Stomach smooth muscle (tissue), 2 donors: ENCODE measurements around the gene PDZD2.
"Not testable (repeated sequence)": the region's sequence is repeated elsewhere in the genome, so short reads cannot be mapped to it uniquely, and the experiment has no call there.

Experiments
- H3K27ac ChIP-seq: one replicate; pipeline ENCODE4 v1.7.0; 2013; ENCODE audit warnings: mild to moderate bottlenecking, low read length, inconsistent platforms
- H3K27me3 ChIP-seq, 2 donors: one replicate each; pipeline ENCODE4 v1.7.0; 2013; ENCODE audit warnings: low read length in 2 of 2; ENCODE audit not compliant: insufficient read depth in 2 of 2, control insufficient read depth in 1 of 2
- H3K36me3 ChIP-seq, 2 donors: one replicate each; pipeline ENCODE4 v1.7.0; 2013; ENCODE audit warnings: low read length in 2 of 2; ENCODE audit not compliant: control insufficient read depth in 2 of 2, insufficient read depth in 2 of 2
- H3K4me1 ChIP-seq: one replicate; pipeline ENCODE4 v1.7.0; 2013; ENCODE audit warnings: low read length; ENCODE audit not compliant: control insufficient read depth, insufficient read depth
- H3K4me3 ChIP-seq, 2 donors: one replicate each; pipeline ENCODE4 v1.7.0; 2013; ENCODE audit warnings: low read length in 2 of 2
- H3K9ac ChIP-seq, 2 donors: one replicate each; pipeline ENCODE4 v1.7.0; 2013; ENCODE audit warnings: low read length in 2 of 2, mild to moderate bottlenecking in 1 of 2
- H3K9me3 ChIP-seq, 2 donors: one replicate each; pipeline ENCODE4 v1.7.0; 2013; ENCODE audit warnings: low read length in 2 of 2; ENCODE audit not compliant: control insufficient read depth in 2 of 2
- donor health status: healthy.
- donor health status: Pancreatic carcinoma.

The PDZD2 gene

DNA sequence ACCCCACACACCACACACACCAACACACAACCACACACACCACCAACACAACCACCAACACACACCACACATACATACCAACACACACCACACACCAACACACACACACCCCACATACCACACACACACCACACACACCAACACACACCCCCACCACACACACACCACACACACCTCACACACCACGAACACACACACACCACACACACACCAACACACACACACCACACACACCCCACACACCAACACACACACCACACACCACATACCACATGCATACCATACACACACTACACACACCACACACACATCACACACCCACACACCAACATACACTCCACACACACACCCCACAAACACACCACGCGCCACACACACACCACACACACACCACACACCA lies 363.8 kb downstream of the PDZD2 start:
- Histone ChIP-seq H3K27ac (no peak overlapping the region), H3K36me3 (peaks cover 0 to 3% of the 10 kb centered on the region in 2 donors), H3K9ac (no peak overlapping the region), H3K4me3 (no peak overlapping the region), H3K27me3 (no peaks in the 10 kb centered on the region), H3K4me1 (no peaks in the 10 kb centered on the region), H3K9me3 (no peaks in the 10 kb centered on the region)

GRCh38 chr5:32003981-32004380 lies 365.1 kb downstream of the PDZD2 start:
- no peak overlapping the region for H3K9ac ChIP-seq
- H3K4me1 ChIP-seq, result no peaks in the 10 kb centered on the region
- H3K36me3 ChIP-seq, result peaks cover 0 to 3% of the 10 kb centered on the region in 2 donors
- H3K9me3 ChIP-seq, result no peaks in the 10 kb centered on the region
- no peak overlapping the region for H3K4me3 ChIP-seq
- H3K27me3 ChIP-seq, result no peaks in the 10 kb centered on the region
- no peak overlapping the region for H3K27ac ChIP-seq

DNA sequence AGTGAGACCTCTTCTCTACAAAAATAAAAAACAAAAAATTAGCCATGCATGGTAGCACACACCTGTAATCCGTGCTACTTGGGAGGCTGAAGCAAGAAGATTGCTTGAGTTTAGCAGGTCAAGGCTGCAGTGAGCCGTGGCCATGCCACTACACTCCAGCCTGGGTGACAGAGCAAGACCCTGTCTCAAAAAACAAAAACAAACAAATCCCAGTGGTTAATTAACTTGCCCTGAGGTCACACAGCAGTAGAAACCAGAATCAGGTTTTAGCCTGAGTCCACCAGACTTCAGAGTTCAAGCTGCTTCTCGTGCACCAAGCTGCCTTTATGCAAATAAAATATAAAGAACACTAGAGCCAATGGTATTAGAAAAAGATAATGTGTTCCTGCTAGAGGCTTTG lies 365.5 kb downstream of the PDZD2 start:
- Histone ChIP-seq H3K9me3 (no peaks in the 10 kb centered on the region), H3K36me3 (peaks cover 0 to 3% of the 10 kb centered on the region in 2 donors), H3K27ac (no peak overlapping the region), H3K27me3 (no peaks in the 10 kb centered on the region), H3K4me3 (no peak overlapping the region), H3K4me1 (no peaks in the 10 kb centered on the region), H3K9ac (no peak overlapping the region)

- no peak overlapping the region for H3K4me3 ChIP-seq
- peaks cover 0 to 2% of the 10 kb centered on the region in 2 donors for H3K36me3 ChIP-seq
- no peak overlapping the region for H3K9ac ChIP-seq
- no peak overlapping the region for H3K27ac ChIP-seq
- no peaks in the 10 kb centered on the region for H3K9me3 ChIP-seq
- H3K27me3 ChIP-seq, result no peaks in the 10 kb centered on the region
- H3K4me1 ChIP-seq, result peaks cover 2% of the 10 kb centered on the region
Measured at GRCh38 chr5:32008746-32009145, 369.8 kb downstream of the PDZD2 start.

DNA sequence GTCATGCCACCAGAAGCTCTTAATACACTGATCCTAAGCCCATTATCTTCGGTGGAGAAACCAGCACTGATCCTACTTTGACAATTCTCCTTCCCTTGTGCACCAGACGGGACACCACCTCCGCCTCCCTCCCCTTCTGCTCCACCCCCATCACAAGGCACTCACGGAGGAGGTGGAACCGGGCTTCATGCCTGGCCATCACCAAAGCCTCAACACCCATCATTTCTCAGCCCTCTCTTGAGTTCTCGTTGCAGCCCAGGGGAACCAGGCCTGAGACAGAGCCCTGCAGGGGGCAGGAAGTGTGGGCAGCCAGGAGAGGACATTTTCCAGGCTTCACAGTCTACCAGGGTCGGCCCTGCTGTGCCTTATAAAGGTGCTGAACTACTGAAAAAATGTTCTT lies 374.7 kb downstream of the PDZD2 start:
- H3K27ac ChIP-seq, result no peak overlapping the region
- H3K9ac ChIP-seq, result no peak overlapping the region
- peaks cover 0 to 2% of the 10 kb centered on the region in 2 donors for H3K36me3 ChIP-seq
- no peak overlapping the region for H3K4me3 ChIP-seq
- peaks cover 11% of the 10 kb centered on the region for H3K4me1 ChIP-seq
- H3K9me3 ChIP-seq, result no peaks in the 10 kb centered on the region
- H3K27me3 ChIP-seq, result no peaks in the 10 kb centered on the region

- Histone ChIP-seq H3K27me3 (no peaks in the 10 kb centered on the region), H3K4me1 (peaks cover 11% of the 10 kb centered on the region), H3K27ac (no peak overlapping the region), H3K4me3 (no peak overlapping the region), H3K36me3 (peaks cover 0 to 2% of the 10 kb centered on the region in 2 donors), H3K9ac (no peak overlapping the region), H3K9me3 (no peaks in the 10 kb centered on the region)
Measured at GRCh38 chr5:32014096-32014745, 375.3 kb downstream of the PDZD2 start.

DNA sequence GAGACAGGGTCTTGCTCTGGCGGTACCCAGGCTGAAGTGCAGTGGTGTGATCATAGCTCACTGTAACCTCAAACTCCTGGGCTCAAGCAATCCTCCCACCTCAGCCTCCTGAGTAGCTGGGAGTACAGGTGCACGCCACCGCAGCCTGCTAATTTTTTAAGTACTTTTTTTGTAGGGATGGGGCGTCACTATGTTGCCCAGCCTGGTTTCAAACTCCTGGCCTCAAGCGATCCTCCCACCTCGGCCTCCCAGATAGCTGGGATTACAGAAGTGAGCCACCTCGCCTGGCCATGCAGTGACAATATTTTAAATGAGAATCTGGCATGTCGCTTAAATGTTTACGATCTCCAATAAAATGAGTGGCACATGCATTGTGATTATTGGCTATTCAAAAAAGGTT lies 376.3 kb downstream of the PDZD2 start:
- H3K9ac ChIP-seq, H3K27me3 ChIP-seq, H3K27ac ChIP-seq, H3K9me3 ChIP-seq, H3K36me3 ChIP-seq, H3K4me3 ChIP-seq: not testable (repeated sequence)
- peaks cover 11% of the 10 kb centered on the region for H3K4me1 ChIP-seq

- peak overlapping the region in 1 of 2 donors; percentile 2 for H3K9ac ChIP-seq
- peak overlapping the region; percentile 11 for H3K27ac ChIP-seq
- no peaks in the 10 kb centered on the region for H3K9me3 ChIP-seq
- H3K4me3 ChIP-seq, result peak overlapping the region; percentile 38 to 55
- no peaks in the 10 kb centered on the region for H3K36me3 ChIP-seq
- no peaks in the 10 kb centered on the region for H3K27me3 ChIP-seq
- H3K4me1 ChIP-seq, result peaks cover 11% of the 10 kb centered on the region
Measured at GRCh38 chr5:32017692-32018367, 378.9 kb downstream of the PDZD2 start.

DNA sequence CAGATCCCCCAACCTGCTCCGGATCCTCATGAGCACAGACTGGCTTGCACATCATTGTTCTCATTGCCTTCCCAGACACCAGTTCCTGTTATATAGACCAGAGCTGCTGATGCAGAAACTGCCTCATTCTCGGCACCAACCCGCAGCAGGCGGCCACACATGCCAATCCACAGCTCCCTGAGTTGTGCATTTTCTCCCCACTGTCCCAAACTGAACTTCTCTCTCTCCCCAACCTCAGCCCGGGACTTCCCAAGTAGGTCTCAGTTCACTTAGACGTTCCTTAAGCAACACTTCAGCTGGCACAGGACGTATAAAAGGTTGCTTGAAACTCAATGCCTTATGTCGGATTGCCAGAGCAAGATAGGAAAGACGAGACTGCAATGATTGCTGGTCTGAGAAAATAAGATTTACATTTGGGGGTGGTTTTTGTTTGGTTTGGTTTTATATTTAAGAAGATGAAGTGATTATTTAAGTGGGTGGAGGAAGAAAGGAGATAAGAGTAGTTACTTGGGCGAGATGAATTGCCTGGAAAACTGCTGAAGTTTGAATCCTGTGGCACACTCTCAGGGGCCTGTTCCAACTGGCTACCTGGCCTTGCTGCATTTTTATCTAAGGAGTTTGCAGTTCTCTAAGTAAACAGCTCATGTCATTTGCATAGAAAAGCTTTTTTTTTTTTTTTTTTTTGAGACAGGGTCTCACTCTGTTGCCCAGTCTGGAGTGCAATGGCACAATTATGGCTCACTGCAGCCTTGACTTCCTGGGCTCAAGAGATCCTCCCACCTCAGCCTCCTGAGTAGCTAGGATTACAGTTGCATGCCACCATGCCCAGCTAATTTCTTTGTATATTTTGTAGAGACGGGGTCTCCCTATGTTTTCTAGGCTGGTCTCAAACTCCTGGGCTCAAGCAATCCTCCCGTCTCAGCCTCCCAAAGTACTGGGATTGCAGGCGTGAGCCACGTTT lies 379.8 kb downstream of the PDZD2 start:
- Histone ChIP-seq H3K4me1 (peaks cover 8% of the 10 kb centered on the region), H3K36me3 (peaks cover 0 to under 1% of the 10 kb centered on the region in 2 donors), H3K9me3 (no peaks in the 10 kb centered on the region), H3K9ac (no peak overlapping the region), H3K27ac (peak overlapping the region; percentile 11), H3K4me3 (peak overlapping the region; percentile 38 to 55), H3K27me3 (no peaks in the 10 kb centered on the region)

- Histone ChIP-seq H3K36me3 (peaks cover 0 to 2% of the 10 kb centered on the region in 2 donors), H3K4me3 (no peak overlapping the region), H3K9me3 (no peaks in the 10 kb centered on the region), H3K27me3 (no peaks in the 10 kb centered on the region), H3K27ac (no peak overlapping the region), H3K9ac (no peak overlapping the region), H3K4me1 (peaks cover 8% of the 10 kb centered on the region)
Measured at GRCh38 chr5:32020271-32020670, 381.3 kb downstream of the PDZD2 start.
